Stimulated activated CD8-positive, alpha-beta memory T cell treated with anti-CD3 and anti-CD28 coated beads, Interleukin-7, amount 100 ng/mL, for 48 hours (primary cell): ENCODE data around the gene ZBTB49.

ENCODE experiments used
- DNase-seq, 2 donors: peaks; one replicate each; pipeline ENCODE4 v3.0.0-alpha.2; 2020; ENCODE audit warnings: low read depth in 1 of 2; ENCODE audit errors: extremely low read depth in 1 of 2

ZBTB49 gene

GRCh38 chr4:4281787-4282186 lies 8.3 kb upstream of the ZBTB49 start:
- no peak for DNase-seq

- DNase-seq: no peak
Observed at GRCh38 chr4:4284827-4285618, 5.0 kb upstream of the ZBTB49 start.

GRCh38 chr4:4288098-4288497 lies 2.0 kb upstream of the ZBTB49 start:
- DNase-seq: no peak

- no peak for DNase-seq
Observed at GRCh38 chr4:4289055-4289454, 996 bp upstream of the ZBTB49 start.

GRCh38 chr4:4289597-4289940 lies 482 bp upstream of the ZBTB49 start:
- no peak for DNase-seq

- no peak for DNase-seq
Observed at GRCh38 chr4:4293279-4293678, 3.2 kb downstream of the ZBTB49 start.

GRCh38 chr4:4296283-4296846 lies 6.3 kb downstream of the ZBTB49 start:
- no peak for DNase-seq

GRCh38 chr4:4299006-4299405 lies 9.0 kb downstream of the ZBTB49 start:
- no peak for DNase-seq

- no peak for DNase-seq
Observed at GRCh38 chr4:4302001-4302400, 11.9 kb downstream of the ZBTB49 start.

- DNase-seq: no peak
Observed at GRCh38 chr4:4302416-4302815, 12.4 kb downstream of the ZBTB49 start.

- no peak for DNase-seq
Observed at GRCh38 chr4:4306920-4307319, 16.9 kb downstream of the ZBTB49 start.

- DNase-seq: no peak
Observed at GRCh38 chr4:4308800-4309441, 18.9 kb downstream of the ZBTB49 start.

- no peak for DNase-seq
Observed at GRCh38 chr4:4311193-4311592, 21.1 kb downstream of the ZBTB49 start.

- DNase-seq: no peak
Observed at GRCh38 chr4:4315461-4316149, 25.6 kb downstream of the ZBTB49 start.

- DNase-seq: no peak
Observed at GRCh38 chr4:4316150-4316495, 26.1 kb downstream of the ZBTB49 start.

- DNase-seq: no peak
Observed at GRCh38 chr4:4317496-4318232, 27.6 kb downstream of the ZBTB49 start.

GRCh38 chr4:4320528-4320927 lies 30.5 kb downstream of the ZBTB49 start:
- no peak for DNase-seq

- DNase-seq: no peak
Observed at GRCh38 chr4:4320951-4321714, 31.1 kb downstream of the ZBTB49 start.

- DNase-seq: no peak
Observed at GRCh38 chr4:4321951-4322688, 32.1 kb downstream of the ZBTB49 start.
